ENCODE results near the gene RCAN2.

Gene RCAN2

GRCh38 chr6:46284475-46284874, 206.8 kb downstream of the RCAN2 start:
- Histone ChIP-seq H3K9ac (ENCODE audit: low read length) (no peak overlapping the region), H3K36me3 (ENCODE audit: control insufficient read depth, insufficient read depth, low read length) (no peaks in the 10 kb centered on the region), H3K27me3 (ENCODE audit: control insufficient read depth, insufficient read depth, low read length) (no peaks in the 10 kb centered on the region), H3K27ac (ENCODE audit: low read depth, low read length) (no peak overlapping the region), H3K4me1 (ENCODE audit: control insufficient read depth, insufficient read depth, low read length) (no peaks in the 10 kb centered on the region), H3K4me3 (ENCODE audit: low read length) (no peak overlapping the region)

DNA sequence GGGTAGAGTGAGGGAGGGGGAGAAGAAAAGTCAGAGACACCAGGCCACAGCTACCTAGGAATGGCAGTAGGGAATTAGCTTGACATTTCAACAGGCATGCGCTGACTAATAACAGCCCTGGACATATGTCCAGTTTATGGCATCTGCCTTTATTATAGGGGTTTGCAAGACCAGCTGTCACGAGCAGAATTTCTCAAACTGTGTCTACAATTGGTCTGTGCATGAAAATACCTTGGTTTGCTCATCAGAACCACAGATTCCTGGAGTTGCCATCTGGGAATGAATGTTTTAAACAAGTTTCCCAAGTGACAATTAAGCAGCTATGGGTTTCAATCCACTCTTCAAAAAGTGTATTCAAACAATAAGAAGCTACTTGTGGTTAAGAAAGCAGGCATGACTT, 210.1 kb downstream of the RCAN2 start:
- H3K9ac ChIP-seq (ENCODE audit: low read length), result no peak overlapping the region
- no peaks in the 10 kb centered on the region for H3K27me3 ChIP-seq (ENCODE audit: control insufficient read depth, insufficient read depth, low read length)
- no peak overlapping the region for H3K27ac ChIP-seq (ENCODE audit: low read depth, low read length)
- no peaks in the 10 kb centered on the region for H3K36me3 ChIP-seq (ENCODE audit: control insufficient read depth, insufficient read depth, low read length)
- H3K4me3 ChIP-seq (ENCODE audit: low read length), result no peak overlapping the region
- no peaks in the 10 kb centered on the region for H3K4me1 ChIP-seq (ENCODE audit: control insufficient read depth, insufficient read depth, low read length)

- Histone ChIP-seq H3K36me3 (ENCODE audit: control insufficient read depth, insufficient read depth, low read length) (no peaks in the 10 kb centered on the region), H3K9ac (ENCODE audit: low read length) (no peak overlapping the region), H3K27ac (ENCODE audit: low read depth, low read length) (no peak overlapping the region), H3K27me3 (ENCODE audit: control insufficient read depth, insufficient read depth, low read length) (no peaks in the 10 kb centered on the region), H3K4me3 (ENCODE audit: low read length) (no peak overlapping the region), H3K4me1 (ENCODE audit: control insufficient read depth, insufficient read depth, low read length) (no peaks in the 10 kb centered on the region)
These were observed 211.4 kb downstream of the RCAN2 start for GRCh38 chr6:46279874-46280273.

GRCh38 chr6:46276576-46277142, 214.6 kb downstream of the RCAN2 start:
- Histone ChIP-seq H3K27me3 (ENCODE audit: control insufficient read depth, insufficient read depth, low read length) (no peaks in the 10 kb centered on the region), H3K9ac (ENCODE audit: low read length) (no peak overlapping the region), H3K4me3 (ENCODE audit: low read length) (no peak overlapping the region), H3K27ac (ENCODE audit: low read depth, low read length) (no peak overlapping the region), H3K4me1 (ENCODE audit: control insufficient read depth, insufficient read depth, low read length) (no peaks in the 10 kb centered on the region), H3K36me3 (ENCODE audit: control insufficient read depth, insufficient read depth, low read length) (no peaks in the 10 kb centered on the region)

GRCh38 chr6:46274502-46274901, 216.7 kb downstream of the RCAN2 start:
- no peak overlapping the region for H3K27ac ChIP-seq (ENCODE audit: low read depth, low read length)

DNA sequence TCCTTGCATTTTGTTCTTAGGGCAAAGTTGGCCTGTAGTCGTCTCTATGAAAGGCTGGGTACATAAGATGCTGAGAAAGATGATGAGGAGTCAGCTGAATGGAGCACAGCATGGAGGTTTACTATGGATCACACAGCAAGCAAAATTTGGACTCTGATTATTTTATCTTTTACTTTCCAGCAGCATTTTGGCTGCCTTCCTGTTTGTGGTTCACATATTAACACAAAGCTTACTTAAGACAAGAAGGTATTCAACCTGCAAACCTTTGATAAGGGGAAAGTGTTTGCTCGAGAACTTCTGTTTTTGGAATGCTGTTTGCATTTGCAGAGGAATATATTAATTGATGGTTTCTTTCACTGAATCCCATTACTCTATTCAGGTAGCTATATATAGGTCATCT, 217.3 kb downstream of the RCAN2 start:
- no peaks in the 10 kb centered on the region for H3K4me1 ChIP-seq (ENCODE audit: control insufficient read depth, insufficient read depth, low read length)
- no peak overlapping the region for H3K27ac ChIP-seq (ENCODE audit: low read depth, low read length)
- no peaks in the 10 kb centered on the region for H3K36me3 ChIP-seq (ENCODE audit: control insufficient read depth, insufficient read depth, low read length)
- H3K9ac ChIP-seq (ENCODE audit: low read length), result no peak overlapping the region
- no peaks in the 10 kb centered on the region for H3K27me3 ChIP-seq (ENCODE audit: control insufficient read depth, insufficient read depth, low read length)
- H3K4me3 ChIP-seq (ENCODE audit: low read length), result no peak overlapping the region

More at GRCh38 chr6:46274502-46274901, 216.7 kb downstream of the RCAN2 start:
- H3K4me3 ChIP-seq (ENCODE audit: low read length), result no peak overlapping the region
- H3K9ac ChIP-seq (ENCODE audit: low read length), result no peak overlapping the region
- H3K36me3 ChIP-seq (ENCODE audit: control insufficient read depth, insufficient read depth, low read length), result no peaks in the 10 kb centered on the region
- no peaks in the 10 kb centered on the region for H3K27me3 ChIP-seq (ENCODE audit: control insufficient read depth, insufficient read depth, low read length)
- H3K4me1 ChIP-seq (ENCODE audit: control insufficient read depth, insufficient read depth, low read length), result no peaks in the 10 kb centered on the region

DNA sequence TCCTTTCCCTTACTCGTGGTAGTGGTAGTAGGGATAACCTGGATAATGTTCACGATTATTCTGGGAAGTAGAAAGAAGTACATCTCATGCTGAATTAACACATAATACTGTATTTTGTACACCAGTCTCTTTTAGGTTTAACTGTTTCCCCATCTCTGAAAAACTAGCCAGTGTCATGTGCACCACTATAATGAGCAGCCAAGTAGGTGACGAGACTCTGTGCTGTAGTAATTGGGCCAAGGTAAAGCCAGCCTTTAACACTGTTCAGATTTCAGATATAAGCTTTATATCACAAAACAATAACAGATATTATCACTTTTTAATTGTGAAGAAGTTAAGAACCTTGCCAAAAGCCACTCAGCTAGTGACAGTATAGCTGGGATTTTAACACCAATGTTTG, 219.5 kb downstream of the RCAN2 start:
- Histone ChIP-seq H3K27ac (ENCODE audit: low read depth, low read length) (no peak overlapping the region), H3K4me1 (ENCODE audit: control insufficient read depth, insufficient read depth, low read length) (no peaks in the 10 kb centered on the region), H3K27me3 (ENCODE audit: control insufficient read depth, insufficient read depth, low read length) (no peaks in the 10 kb centered on the region), H3K36me3 (ENCODE audit: control insufficient read depth, insufficient read depth, low read length) (no peaks in the 10 kb centered on the region), H3K9ac (ENCODE audit: low read length) (no peak overlapping the region), H3K4me3 (ENCODE audit: low read length) (no peak overlapping the region)

- Histone ChIP-seq H3K4me3 (ENCODE audit: low read length) (no peak overlapping the region), H3K27me3 (ENCODE audit: control insufficient read depth, insufficient read depth, low read length) (no peaks in the 10 kb centered on the region), H3K27ac (ENCODE audit: low read depth, low read length) (no peak overlapping the region), H3K36me3 (ENCODE audit: control insufficient read depth, insufficient read depth, low read length) (no peaks in the 10 kb centered on the region), H3K9ac (ENCODE audit: low read length) (no peak overlapping the region), H3K4me1 (ENCODE audit: control insufficient read depth, insufficient read depth, low read length) (no peaks in the 10 kb centered on the region)
These were observed 220.1 kb downstream of the RCAN2 start for GRCh38 chr6:46271107-46271506.

DNA sequence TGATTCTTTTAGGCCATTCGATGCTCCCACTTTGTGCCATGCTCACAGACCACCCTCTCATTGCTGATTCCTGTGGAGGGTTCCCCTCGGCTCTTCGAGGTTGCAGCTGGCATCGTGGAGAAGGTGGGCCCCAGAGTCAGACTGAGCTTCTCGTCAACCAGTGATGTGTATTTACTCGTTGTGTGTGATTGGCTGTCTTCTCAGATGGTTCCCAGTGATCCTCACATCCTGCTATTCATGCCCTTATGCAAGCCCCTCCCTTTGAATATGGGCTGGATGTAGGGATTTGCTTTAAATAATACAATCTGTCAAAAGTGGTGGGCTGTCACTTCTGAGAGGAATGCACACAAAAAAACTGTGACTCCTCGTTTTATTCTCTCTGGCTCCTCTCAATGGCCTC, 220.9 kb downstream of the RCAN2 start:
- no peak overlapping the region for H3K9ac ChIP-seq (ENCODE audit: low read length)
- H3K27ac ChIP-seq (ENCODE audit: low read depth, low read length), result no peak overlapping the region
- H3K27me3 ChIP-seq (ENCODE audit: control insufficient read depth, insufficient read depth, low read length), result no peaks in the 10 kb centered on the region
- H3K36me3 ChIP-seq (ENCODE audit: control insufficient read depth, insufficient read depth, low read length), result no peaks in the 10 kb centered on the region
- H3K4me1 ChIP-seq (ENCODE audit: control insufficient read depth, insufficient read depth, low read length), result no peaks in the 10 kb centered on the region
- H3K4me3 ChIP-seq (ENCODE audit: low read length), result no peak overlapping the region

DNA sequence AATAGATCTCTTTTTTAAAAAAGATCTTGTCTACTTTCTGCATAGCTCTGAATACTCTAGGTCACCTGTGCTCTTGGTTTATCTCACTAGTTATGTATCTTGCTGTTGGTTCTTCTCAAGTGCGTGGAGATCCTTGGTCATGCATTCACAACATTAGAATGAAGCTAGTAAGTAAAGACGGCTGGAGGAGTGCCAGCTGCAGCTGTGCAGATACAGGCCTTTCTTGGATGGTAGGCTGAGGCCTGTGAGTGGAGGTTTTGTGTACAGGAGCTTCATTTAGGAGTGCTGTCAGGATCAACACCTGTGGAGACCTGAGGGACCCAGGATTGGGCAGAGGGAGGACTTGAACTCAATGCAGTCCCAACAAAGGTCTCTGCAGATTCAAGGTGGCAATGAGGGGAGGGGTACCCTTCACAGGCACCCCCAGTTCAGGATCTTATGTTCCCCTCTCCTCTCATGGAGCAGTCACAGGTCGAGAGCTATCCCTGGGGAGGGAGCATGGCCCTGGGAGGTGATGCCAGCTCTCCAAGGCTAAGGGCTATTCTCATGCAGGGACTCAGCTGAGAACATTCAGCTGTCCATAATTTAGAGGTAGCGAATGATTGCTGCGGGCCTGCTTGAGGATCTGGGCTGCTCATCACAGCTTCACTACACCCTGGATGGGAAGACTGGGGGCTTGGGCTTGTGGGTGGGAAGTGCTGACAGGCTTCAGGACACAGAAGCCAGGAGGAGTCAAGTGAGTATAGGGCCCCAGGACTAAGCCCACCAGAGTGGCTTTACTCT, 221.6 kb downstream of the RCAN2 start:
- no peaks in the 10 kb centered on the region for H3K4me1 ChIP-seq (ENCODE audit: control insufficient read depth, insufficient read depth, low read length)
- H3K27ac ChIP-seq (ENCODE audit: low read depth, low read length), result no peak overlapping the region
- no peak overlapping the region for H3K9ac ChIP-seq (ENCODE audit: low read length)
- no peaks in the 10 kb centered on the region for H3K27me3 ChIP-seq (ENCODE audit: control insufficient read depth, insufficient read depth, low read length)
- H3K4me3 ChIP-seq (ENCODE audit: low read length), result no peak overlapping the region
- no peaks in the 10 kb centered on the region for H3K36me3 ChIP-seq (ENCODE audit: control insufficient read depth, insufficient read depth, low read length)

DNA sequence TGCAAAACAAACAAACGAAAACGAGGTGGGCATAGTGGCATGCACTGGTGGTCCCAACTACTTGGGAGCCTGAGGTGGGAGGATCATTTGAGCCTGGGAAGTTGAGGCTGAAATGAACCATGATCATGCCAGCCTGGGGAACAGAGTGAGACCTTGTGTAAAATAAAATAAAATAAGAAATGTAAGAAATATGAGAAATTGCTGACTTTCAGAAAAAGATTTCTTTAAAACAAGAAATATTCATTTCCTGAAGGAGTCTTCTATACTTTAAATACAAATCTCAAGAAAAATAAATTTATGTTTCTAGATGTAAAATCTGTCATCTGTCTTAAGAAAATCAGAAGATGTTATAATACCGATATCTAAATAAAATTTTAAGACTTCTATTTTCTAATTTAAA, 223.7 kb downstream of the RCAN2 start:
- Histone ChIP-seq H3K9ac (ENCODE audit: low read length) (no peak overlapping the region), H3K36me3 (ENCODE audit: control insufficient read depth, insufficient read depth, low read length) (no peaks in the 10 kb centered on the region), H3K4me1 (ENCODE audit: control insufficient read depth, insufficient read depth, low read length) (no peaks in the 10 kb centered on the region), H3K4me3 (ENCODE audit: low read length) (no peak overlapping the region), H3K27ac (ENCODE audit: low read depth, low read length) (no peak overlapping the region), H3K27me3 (ENCODE audit: control insufficient read depth, insufficient read depth, low read length) (no peaks in the 10 kb centered on the region)

- H3K27me3 ChIP-seq (ENCODE audit: control insufficient read depth, insufficient read depth, low read length), result no peaks in the 10 kb centered on the region
- no peaks in the 10 kb centered on the region for H3K36me3 ChIP-seq (ENCODE audit: control insufficient read depth, insufficient read depth, low read length)
- H3K4me3 ChIP-seq (ENCODE audit: low read length), result no peak overlapping the region
- H3K4me1 ChIP-seq (ENCODE audit: control insufficient read depth, insufficient read depth, low read length), result no peaks in the 10 kb centered on the region
- no peak overlapping the region for H3K27ac ChIP-seq (ENCODE audit: low read depth, low read length)
- no peak overlapping the region for H3K9ac ChIP-seq (ENCODE audit: low read length)
These were observed 225.9 kb downstream of the RCAN2 start for GRCh38 chr6:46265373-46265772.

DNA sequence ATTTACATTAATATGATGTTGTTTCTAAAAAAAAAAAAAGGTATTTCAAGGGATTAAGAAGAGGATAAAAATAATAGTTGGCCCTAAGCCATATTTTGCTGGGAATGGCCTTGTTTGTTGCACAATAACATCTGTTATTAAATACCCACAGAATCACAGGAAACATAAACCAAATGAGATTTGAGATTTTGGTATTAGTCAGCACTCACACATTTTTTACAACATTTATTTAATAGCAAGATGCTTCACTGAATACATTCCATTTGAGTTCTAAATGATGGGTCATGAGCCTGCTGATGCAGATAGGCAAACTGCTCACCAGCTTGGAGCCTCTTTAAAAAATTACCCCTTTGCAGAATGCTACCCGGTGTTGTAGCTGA, 227.6 kb downstream of the RCAN2 start:
- Histone ChIP-seq H3K27me3 (ENCODE audit: control insufficient read depth, insufficient read depth, low read length) (no peaks in the 10 kb centered on the region), H3K4me1 (ENCODE audit: control insufficient read depth, insufficient read depth, low read length) (no peaks in the 10 kb centered on the region), H3K9ac (ENCODE audit: low read length) (no peak overlapping the region), H3K36me3 (ENCODE audit: control insufficient read depth, insufficient read depth, low read length) (no peaks in the 10 kb centered on the region), H3K4me3 (ENCODE audit: low read length) (no peak overlapping the region), H3K27ac (ENCODE audit: low read depth, low read length) (no peak overlapping the region)
